Kidney epithelial cell (primary cell): Measurements from ENCODE around the gene MAP7. TPM values are rescaled to one million over a fixed set of nuclear protein-coding genes. Genes with fewer than 3 reads are reported as not detected.

Experiments
- DNase-seq: peaks from one replicate; pipeline ENCODE4 v3.0.0-alpha.2; 2010; ENCODE audit warnings: low read depth
- H3K27me3 ChIP-seq: 2 replicates; pipeline ENCODE4 v1.6.0; 2011; ENCODE audit warnings: low read length; ENCODE audit not compliant: control insufficient read depth, insufficient read depth
- H3K36me3 ChIP-seq: 2 replicates; pipeline ENCODE4 v1.5.1; 2011; ENCODE audit warnings: low read length; ENCODE audit not compliant: control insufficient read depth, insufficient read depth
- H3K4me3 ChIP-seq: 2 replicates; pipeline ENCODE4 v1.5.1; 2011; ENCODE audit warnings: low read depth, mild to moderate bottlenecking, control low read depth, low read length
- total RNA-seq: library from RNA; depleted of rRNA; stranded (reverse); fragments of >200 nt; gene quantifications from 2 replicates; pipeline ENCODE4 v1.2.3, GENCODE V29; 2015
- TF ChIP-seq, protein P1 (sequence below): IDR thresholded peaks from 2 replicates; pipeline ENCODE4 v1.5.1; 2011; ENCODE audit warnings: mild to moderate bottlenecking, moderate library complexity, low read length, control low read depth, inconsistent platforms; ENCODE audit not compliant: insufficient read depth, poor library complexity, severe bottlenecking

Gene MAP7
- total RNA-seq, 1 donor from 2014 or later, result 17.6 TPM

DNA sequence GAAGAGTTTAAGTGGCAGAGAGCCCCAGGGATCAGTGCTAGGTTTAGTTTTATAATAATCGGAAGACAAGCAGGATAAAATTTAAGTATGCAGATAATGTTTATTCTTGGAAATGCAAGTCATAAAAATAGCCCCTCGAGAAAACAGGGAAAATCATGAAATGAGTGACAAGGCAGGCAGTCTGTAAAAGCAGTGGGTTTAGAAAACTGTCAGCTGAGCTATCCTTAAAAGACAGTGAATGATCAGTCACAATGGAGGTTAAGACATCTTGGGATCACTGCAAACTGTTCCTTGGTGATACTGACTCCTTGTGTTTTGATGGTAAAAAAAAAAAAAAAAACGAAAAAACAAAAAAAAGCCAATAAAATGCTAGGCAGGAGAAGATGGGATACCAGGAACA, 199.3 kb downstream of the MAP7 start:
- TF ChIP-seq, protein P1, sequence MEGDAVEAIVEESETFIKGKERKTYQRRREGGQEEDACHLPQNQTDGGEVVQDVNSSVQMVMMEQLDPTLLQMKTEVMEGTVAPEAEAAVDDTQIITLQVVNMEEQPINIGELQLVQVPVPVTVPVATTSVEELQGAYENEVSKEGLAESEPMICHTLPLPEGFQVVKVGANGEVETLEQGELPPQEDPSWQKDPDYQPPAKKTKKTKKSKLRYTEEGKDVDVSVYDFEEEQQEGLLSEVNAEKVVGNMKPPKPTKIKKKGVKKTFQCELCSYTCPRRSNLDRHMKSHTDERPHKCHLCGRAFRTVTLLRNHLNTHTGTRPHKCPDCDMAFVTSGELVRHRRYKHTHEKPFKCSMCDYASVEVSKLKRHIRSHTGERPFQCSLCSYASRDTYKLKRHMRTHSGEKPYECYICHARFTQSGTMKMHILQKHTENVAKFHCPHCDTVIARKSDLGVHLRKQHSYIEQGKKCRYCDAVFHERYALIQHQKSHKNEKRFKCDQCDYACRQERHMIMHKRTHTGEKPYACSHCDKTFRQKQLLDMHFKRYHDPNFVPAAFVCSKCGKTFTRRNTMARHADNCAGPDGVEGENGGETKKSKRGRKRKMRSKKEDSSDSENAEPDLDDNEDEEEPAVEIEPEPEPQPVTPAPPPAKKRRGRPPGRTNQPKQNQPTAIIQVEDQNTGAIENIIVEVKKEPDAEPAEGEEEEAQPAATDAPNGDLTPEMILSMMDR, result no peak
- no peak for DNase-seq
- Histone ChIP-seq H3K36me3 (no peaks in the 10 kb centered on the region), H3K4me3 (no peak overlapping the region), H3K27me3 (no peaks in the 10 kb centered on the region)

GRCh38 chr6:136347847-136348246, 202.4 kb downstream of the MAP7 start:
- no peaks in the 10 kb centered on the region for H3K36me3 ChIP-seq
- no peak for DNase-seq
- no peaks in the 10 kb centered on the region for H3K27me3 ChIP-seq
- H3K4me3 ChIP-seq, result no peak overlapping the region
- TF ChIP-seq, protein P1, result no peak

DNA sequence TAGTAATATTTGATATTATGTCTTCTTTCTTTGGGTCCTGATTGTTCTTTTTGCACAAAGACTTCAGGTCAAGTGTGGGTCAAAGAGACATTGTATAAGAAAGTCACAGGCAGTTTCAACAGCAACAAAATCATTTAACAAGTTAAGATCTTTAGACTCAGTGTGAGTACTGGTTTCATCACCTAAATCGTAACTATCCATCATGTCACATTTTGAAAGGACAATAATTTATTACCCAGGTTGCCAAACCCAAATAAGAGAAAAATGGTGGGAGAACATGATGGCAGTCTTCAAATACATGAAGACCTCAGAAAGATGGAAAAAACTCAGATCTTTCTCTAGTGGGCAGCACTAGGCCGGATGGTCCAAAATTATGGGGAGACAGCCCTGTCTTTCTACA, 205.1 kb downstream of the MAP7 start:
- H3K27me3 ChIP-seq, result no peaks in the 10 kb centered on the region
- TF ChIP-seq, protein P1, result no peak
- H3K4me3 ChIP-seq, result no peak overlapping the region
- no peaks in the 10 kb centered on the region for H3K36me3 ChIP-seq
- no peak for DNase-seq

DNA sequence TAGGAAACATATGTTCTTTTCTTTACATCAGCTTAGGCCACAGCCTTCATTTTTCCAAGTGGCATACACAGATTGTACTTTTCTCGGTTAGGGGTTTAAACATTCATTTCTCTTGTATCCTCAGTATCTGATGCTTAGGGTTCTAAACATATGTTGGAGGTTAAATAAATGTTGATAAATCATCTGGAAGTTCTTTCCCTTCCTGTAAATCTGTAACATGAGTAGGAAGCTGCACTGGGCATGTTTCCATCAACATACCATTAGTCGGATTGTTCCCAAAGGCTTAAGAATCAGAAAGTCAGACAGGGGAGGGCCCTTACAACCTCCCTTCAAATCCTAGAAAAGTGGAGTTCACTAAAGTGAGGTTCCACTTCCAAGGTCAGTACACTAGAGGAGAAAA, 205.8 kb downstream of the MAP7 start:
- Histone ChIP-seq H3K4me3 (no peak overlapping the region), H3K27me3 (no peaks in the 10 kb centered on the region), H3K36me3 (no peaks in the 10 kb centered on the region)
- TF ChIP-seq, protein P1, result no peak
- DNase-seq, result no peak

- no peaks in the 10 kb centered on the region for H3K27me3 ChIP-seq
- TF ChIP-seq, protein P1, result no peak
- no peak for DNase-seq
Observed at GRCh38 chr6:136343700-136344099, 206.5 kb downstream of the MAP7 start.

GRCh38 chr6:136343275-136343674, 206.9 kb downstream of the MAP7 start:
- no peaks in the 10 kb centered on the region for H3K27me3 ChIP-seq
- TF ChIP-seq, protein P1, result no peak
- no peak overlapping the region for H3K4me3 ChIP-seq
- no peak for DNase-seq
- no peaks in the 10 kb centered on the region for H3K36me3 ChIP-seq

More at GRCh38 chr6:136343700-136344099, 206.5 kb downstream of the MAP7 start:
- no peak overlapping the region for H3K4me3 ChIP-seq
- no peaks in the 10 kb centered on the region for H3K36me3 ChIP-seq
